HCT116 (cell line): ENCODE measurements around the gene CD70. TPM values are rescaled to one million over a fixed set of nuclear protein-coding genes. Genes with fewer than 3 reads are reported as not detected.

ENCODE experiments used
- ATAC-seq: fragments of 200-7000 bp; cut with Tn5 transposase; 2 replicates; pipeline ENCODE4 v1.9.1; 2020; ENCODE audit warnings: mild to moderate bottlenecking, moderate library complexity
- BruUV-seq: library from RNA; stranded (reverse); fragments of 400-500 nt; replicated peaks from 2 replicates; lab custom pipeline; 2021; lab: Mats Ljungman, UMichigan
- CTCF ChIA-PET: fragments of 300-600 bp; sonication (Branson Sonifier 250); formaldehyde crosslinking; loops from one replicate; lab custom pipeline; 2021; ENCODE audit warnings: antibody characterized with exemption; lab: Charles Lee
- POLR2A ChIA-PET: fragments of 300-600, 350-600 bp; sonication (Branson Sonifier 250); formaldehyde crosslinking; loops from one replicate; lab custom pipeline; 2021; ENCODE audit warnings: antibody characterized with exemption; lab: Charles Lee
- RAD21 ChIA-PET, 2 experiments: fragments of 300-600 bp; sonication (Branson Sonifier 250); formaldehyde crosslinking; loops; one replicate each; lab custom pipeline; 2023; ENCODE audit warnings: low total read pairs in 2 of 2; ENCODE audit not compliant: uncharacterized antibody in 2 of 2, unreplicated experiment in 2 of 2, low non-redundant PET in 1 of 2; lab: Charles Lee
- DNase-seq: peaks from one replicate; pipeline ENCODE4 v3.0.0-alpha.2; 2010; ENCODE audit warnings: low read depth, low spot score
- H2AFZ ChIP-seq: fragments of 200-600 bp; shearing (Covaris generic), sonication (generic); 2 replicates; pipeline ENCODE4 v1.6.1; 2017; ENCODE audit warnings: low read depth, mixed run types, mixed read lengths, antibody characterized with exemption, low read length; ENCODE audit not compliant: poor library complexity, severe bottlenecking
- H3K27ac ChIP-seq: 2 replicates; pipeline ENCODE4 v1.5.1; 2012; ENCODE audit warnings: low read depth, low read length
- H3K27me3 ChIP-seq: fragments of 200-600 bp; sonication (generic); 2 replicates; pipeline ENCODE4 v1.6.1; 2016; ENCODE audit warnings: mixed run types, low read length, mixed read lengths; ENCODE audit not compliant: insufficient read depth
- H3K36me3 ChIP-seq, 2 experiments: fragments of 200-500 bp in 1 of 2; fragments of 200-600 bp in 1 of 2; sonication (Bioruptor generic) in 1 of 2; sonication (generic) in 1 of 2; 2 replicates each; pipeline versions ENCODE4 v1.5.1 to v1.6.1; 2014 to 2016; ENCODE audit warnings: low read length in 2 of 2, inconsistent platforms in 1 of 2, mixed read lengths in 1 of 2, mixed run types in 1 of 2; ENCODE audit not compliant: insufficient read depth in 2 of 2, control insufficient read depth in 1 of 2
- H3K4me1 ChIP-seq, 2 experiments: fragments of 200-600 bp in 1 of 2; sonication (generic) in 1 of 2; 2 replicates each; pipeline versions ENCODE4 v1.5.1 to v1.6.1; 2012 to 2017; ENCODE audit warnings: low read length in 2 of 2, inconsistent platforms in 1 of 2, mild to moderate bottlenecking in 1 of 2, mixed read lengths in 1 of 2, mixed run types in 1 of 2, moderate library complexity in 1 of 2; ENCODE audit not compliant: insufficient read depth in 2 of 2, control insufficient read depth in 1 of 2
- H3K4me2 ChIP-seq: fragments of 200-600 bp; sonication (generic); 2 replicates; pipeline ENCODE4 v1.6.1; 2017; ENCODE audit warnings: mixed run types, low read length, mixed read lengths
- H3K4me3 ChIP-seq, 2 experiments: fragments of 200-600 bp in 1 of 2; sonication (generic) in 1 of 2; replicated peaks in 1 of 2; 2 replicates each; pipeline ENCODE4 v1.5.1; 2011 to 2016; ENCODE audit warnings: low read length in 2 of 2, control low read depth in 1 of 2, low read depth in 1 of 2, mild to moderate bottlenecking in 1 of 2, mixed read lengths in 1 of 2, mixed run types in 1 of 2
- H3K79me2 ChIP-seq: fragments of 200-600 bp; sonication (generic); 2 replicates; pipeline ENCODE4 v1.6.1; 2017; ENCODE audit warnings: mild to moderate bottlenecking, mixed run types, low read length, moderate library complexity, mixed read lengths; ENCODE audit not compliant: insufficient read depth
- H3K9ac ChIP-seq: fragments of 200-600 bp; sonication (generic); 2 replicates; pipeline ENCODE4 v1.6.1; 2016; ENCODE audit warnings: low read length, mixed read lengths
- H3K9me2 ChIP-seq: fragments of 200-600 bp; sonication (generic), shearing (Covaris generic); 2 replicates; pipeline ENCODE4 v1.6.1; 2017; ENCODE audit warnings: mixed run types, mild to moderate bottlenecking, moderate library complexity; ENCODE audit not compliant: insufficient read depth
- H3K9me3 ChIP-seq, 2 experiments: fragments of 200-500 bp in 1 of 2; fragments of 200-600 bp in 1 of 2; sonication (Bioruptor generic) in 1 of 2; sonication (generic) in 1 of 2; 2 replicates each; pipeline ENCODE4 v1.6.1; 2014 to 2017; ENCODE audit warnings: low read length in 2 of 2, mixed read lengths in 2 of 2, inconsistent platforms in 1 of 2, low read depth in 1 of 2, mild to moderate bottlenecking in 1 of 2, mixed run types in 1 of 2, moderate library complexity in 1 of 2; ENCODE audit not compliant: control insufficient read depth in 1 of 2, insufficient read depth in 1 of 2
- H4K20me1 ChIP-seq: fragments of 200-600 bp; sonication (generic), shearing (Covaris generic); 2 replicates; pipeline ENCODE4 v1.6.1; 2017; ENCODE audit warnings: mixed run types, mild to moderate bottlenecking, moderate library complexity; ENCODE audit not compliant: insufficient read depth
- CBX3 ChIP-seq: IDR thresholded peaks from 2 replicates; pipeline ENCODE4 v1.6.1; 2012; ENCODE audit warnings: low read depth
- EGR1 ChIP-seq: IDR thresholded peaks from 2 replicates; pipeline ENCODE4 v1.6.1; 2012; ENCODE audit warnings: low read depth
- EZH2phosphoT487 ChIP-seq: fragments of 200-600 bp; IDR thresholded peaks from 2 replicates; pipeline ENCODE4 v1.6.1; 2018; ENCODE audit warnings: antibody characterized with exemption, borderline replicate concordance
- FOSL1 ChIP-seq: IDR thresholded peaks from 2 replicates; pipeline ENCODE4 v1.6.1; 2012; ENCODE audit warnings: low read depth
- JUND ChIP-seq: IDR thresholded peaks from 2 replicates; pipeline ENCODE4 v1.6.1; 2012
- POLR2AphosphoS5 ChIP-seq: IDR thresholded peaks from 2 replicates; pipeline ENCODE4 v1.6.1; 2011; ENCODE audit warnings: mild to moderate bottlenecking, low read depth, low read length, moderate library complexity
- SIN3A ChIP-seq: IDR thresholded peaks from 2 replicates; pipeline ENCODE4 v1.6.1; 2012; ENCODE audit warnings: low read depth
- SP1 ChIP-seq: IDR thresholded peaks from 2 replicates; pipeline ENCODE4 v1.6.1; 2012; ENCODE audit warnings: low read depth
- SRF ChIP-seq: IDR thresholded peaks from 2 replicates; pipeline ENCODE4 v1.6.1; 2012; ENCODE audit warnings: low read depth
- TCF7L2 ChIP-seq: IDR thresholded peaks from 2 replicates; pipeline ENCODE4 v1.7.0; 2011; ENCODE audit warnings: borderline replicate concordance, inconsistent platforms; ENCODE audit not compliant: insufficient read depth, insufficient read length; ENCODE audit errors: extremely low read depth
- YY1 ChIP-seq: IDR thresholded peaks from 2 replicates; pipeline ENCODE4 v1.6.1; 2011; ENCODE audit warnings: low read length, low read depth, moderate library complexity, mild to moderate bottlenecking; ENCODE audit not compliant: insufficient replicate concordance; ENCODE audit errors: extremely low read depth
- intact Hi-C: fragments of 100-400 bp; cut with micrococcal nuclease; formaldehyde crosslinking; loops from 2 replicates; pipeline ENCODE4 v1.10.0; 2022
- total RNA-seq: library from RNA; stranded (reverse); gene quantifications from one replicate; pipeline ENCODE4 v1.2.1, GENCODE V29; 2021; ENCODE audit not compliant: unreplicated experiment
- TF ChIP-seq, protein P1 (sequence below): IDR thresholded peaks from 2 replicates; pipeline ENCODE4 v1.6.1; 2012
- TF ChIP-seq, protein P2 (sequence below): IDR thresholded peaks from 2 replicates; pipeline ENCODE4 v1.6.1; 2012; ENCODE audit warnings: low read depth

CD70 gene
- total RNA-seq, 1 experiment from 2014 or later: 2.1 TPM

DNA sequence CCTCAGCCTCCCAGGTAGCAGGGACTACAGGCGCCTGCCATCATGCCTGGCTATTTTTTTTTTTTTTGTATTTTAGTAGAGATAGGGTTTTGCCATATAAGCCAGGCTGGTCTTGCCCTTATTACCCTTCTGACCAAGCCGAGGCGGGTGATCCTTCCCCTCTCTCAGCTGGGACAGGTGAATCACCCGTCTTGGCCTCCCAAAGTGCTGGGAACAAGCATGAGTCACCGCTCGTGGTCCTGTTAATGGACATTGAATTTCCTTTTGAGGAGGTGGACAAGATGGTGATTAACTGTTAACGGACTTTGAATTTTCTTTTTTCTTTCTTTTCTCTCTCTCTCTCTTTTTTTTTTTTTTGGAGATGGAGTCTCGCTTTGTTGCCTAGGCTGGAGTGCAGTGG, 10.6 kb downstream of the CD70 start:
- BruUV-seq: no TSS peak
- Histone ChIP-seq H3K4me2 (peak overlapping the region; percentile 70), H3K9me3 (no peaks in the 10 kb centered on the region), H3K4me3 (0 out of 4 replicates have a peak overlapping the region, but pooled peaks of 1 of the 2 experiments have one; percentile 18), H3K9ac (no peak overlapping the region), H3K36me3 (no peaks in the 10 kb centered on the region), H3K4me1 (peaks cover 36 to 47% of the 10 kb centered on the region in 2 experiments), H3K27ac (no peak overlapping the region), H3K79me2 (no peaks in the 10 kb centered on the region), H3K9me2 (no peaks in the 10 kb centered on the region), H2AFZ (peak overlapping the region; percentile 74), H4K20me1 (no peaks in the 10 kb centered on the region), H3K27me3 (no peaks in the 10 kb centered on the region)
- ATAC-seq (peak; percentile 85), DNase-seq (peak; percentile 77)
- TF ChIP-seq, protein P1, sequence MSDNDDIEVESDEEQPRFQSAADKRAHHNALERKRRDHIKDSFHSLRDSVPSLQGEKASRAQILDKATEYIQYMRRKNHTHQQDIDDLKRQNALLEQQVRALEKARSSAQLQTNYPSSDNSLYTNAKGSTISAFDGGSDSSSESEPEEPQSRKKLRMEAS: peak; percentile 58
- TF ChIP-seq SIN3A (peak; percentile 47; the same call in 1 of the 2 replicates), EZH2phosphoT487 (no peak), CBX3 (peak; percentile 46; the same call in 1 of the 2 replicates), TCF7L2 (peak; percentile 27), FOSL1 (peak; percentile 95), EGR1 (peak; percentile 71), YY1 (no peak), POLR2AphosphoS5 (peak; percentile 41; the same call in 1 of the 2 replicates), SP1 (peak; percentile 77), JUND (peak; percentile 97), SRF (peak; percentile 80)
- TF ChIP-seq, protein P2, sequence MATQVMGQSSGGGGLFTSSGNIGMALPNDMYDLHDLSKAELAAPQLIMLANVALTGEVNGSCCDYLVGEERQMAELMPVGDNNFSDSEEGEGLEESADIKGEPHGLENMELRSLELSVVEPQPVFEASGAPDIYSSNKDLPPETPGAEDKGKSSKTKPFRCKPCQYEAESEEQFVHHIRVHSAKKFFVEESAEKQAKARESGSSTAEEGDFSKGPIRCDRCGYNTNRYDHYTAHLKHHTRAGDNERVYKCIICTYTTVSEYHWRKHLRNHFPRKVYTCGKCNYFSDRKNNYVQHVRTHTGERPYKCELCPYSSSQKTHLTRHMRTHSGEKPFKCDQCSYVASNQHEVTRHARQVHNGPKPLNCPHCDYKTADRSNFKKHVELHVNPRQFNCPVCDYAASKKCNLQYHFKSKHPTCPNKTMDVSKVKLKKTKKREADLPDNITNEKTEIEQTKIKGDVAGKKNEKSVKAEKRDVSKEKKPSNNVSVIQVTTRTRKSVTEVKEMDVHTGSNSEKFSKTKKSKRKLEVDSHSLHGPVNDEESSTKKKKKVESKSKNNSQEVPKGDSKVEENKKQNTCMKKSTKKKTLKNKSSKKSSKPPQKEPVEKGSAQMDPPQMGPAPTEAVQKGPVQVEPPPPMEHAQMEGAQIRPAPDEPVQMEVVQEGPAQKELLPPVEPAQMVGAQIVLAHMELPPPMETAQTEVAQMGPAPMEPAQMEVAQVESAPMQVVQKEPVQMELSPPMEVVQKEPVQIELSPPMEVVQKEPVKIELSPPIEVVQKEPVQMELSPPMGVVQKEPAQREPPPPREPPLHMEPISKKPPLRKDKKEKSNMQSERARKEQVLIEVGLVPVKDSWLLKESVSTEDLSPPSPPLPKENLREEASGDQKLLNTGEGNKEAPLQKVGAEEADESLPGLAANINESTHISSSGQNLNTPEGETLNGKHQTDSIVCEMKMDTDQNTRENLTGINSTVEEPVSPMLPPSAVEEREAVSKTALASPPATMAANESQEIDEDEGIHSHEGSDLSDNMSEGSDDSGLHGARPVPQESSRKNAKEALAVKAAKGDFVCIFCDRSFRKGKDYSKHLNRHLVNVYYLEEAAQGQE: no peak
- ChIA-PET CTCF (interaction anchor here (1.0 to 1.2 kb wide), 2 partner anchors 53 to 64 kb away, joined by 3 to 6 read pairs; no protein-coding TSS in a partner anchor), RAD21 (interaction anchor here in 1 of 2 experiments (0.8 kb wide), 1 partner anchor 749 kb away, joined by 3 read pairs; no protein-coding TSS in a partner anchor), POLR2A (interaction anchor here (0.9 kb wide), 1 partner anchor 50 kb away, joined by 3 read pairs; the partner anchor contains the start of gene TNFSF9)
- intact Hi-C loops: no loop called here
